Measurements from ENCODE around the gene THOC6. TPM values are rescaled to one million over a fixed set of nuclear protein-coding genes. Genes with fewer than 3 reads are reported as not detected.
A peak's percentile ranks its signal among the peaks of the same experiment; 100 is the strongest.

Gene THOC6
- 43.5 and 48.2 TPM in 2 replicates for total RNA-seq (2014; rRNA removed; shearing (Covaris generic))

- DNase-seq (ENCODE audit: low spot score), result peak; percentile 99
Measured at GRCh38 chr16:3023669-3024478, at the start of gene THOC6, which contains the start of gene HCFC1R1. TSS of gene THOC6 (plus strand) at chr16:3024035. CDS start at chr16:3024327, 292 bp downstream. TSS of gene HCFC1R1 (minus strand) at chr16:3023942. CDS start at chr16:3023941, 1 bp downstream.

DNA sequence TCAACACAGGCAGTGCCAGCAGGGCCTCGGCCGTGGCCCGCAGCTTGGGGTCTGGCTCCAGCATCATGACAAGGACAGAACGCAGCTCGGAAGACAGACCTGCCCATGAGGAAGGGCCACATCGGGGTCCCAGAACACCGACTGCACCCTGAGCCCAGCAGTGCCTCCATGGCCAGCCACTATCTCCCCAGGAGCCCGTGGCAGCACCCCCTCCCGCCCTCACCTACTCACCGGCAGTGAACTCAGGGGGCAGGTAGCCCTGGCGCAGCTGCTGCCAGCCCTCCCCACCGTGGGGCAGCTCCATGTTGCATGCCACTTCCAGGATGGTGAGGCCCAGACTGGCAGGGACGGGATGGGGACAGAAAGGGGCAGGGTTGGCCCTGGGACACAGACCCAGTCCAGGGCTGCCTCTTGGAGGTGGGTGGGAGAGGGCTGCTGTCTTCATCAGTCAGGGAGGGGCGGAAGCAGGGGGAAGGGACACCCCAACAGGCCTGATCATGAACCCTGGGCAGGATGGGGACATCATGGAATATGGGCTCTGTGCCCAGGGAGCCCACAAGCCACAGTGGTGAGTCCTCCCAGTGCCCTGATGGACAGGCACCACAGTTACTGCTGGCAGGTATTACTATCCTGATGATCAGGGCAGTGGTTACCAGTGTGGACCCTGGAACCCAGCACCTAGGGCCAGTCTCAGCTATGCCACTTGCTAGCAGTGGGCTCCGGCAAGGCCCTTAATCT lies 49.3 kb upstream of the THOC6 start:
- DNase-seq (ENCODE audit: low spot score), result no peak

- DNase-seq (ENCODE audit: low spot score), result no peak
Measured at GRCh38 chr16:2975161-2975795, 48.6 kb upstream of the THOC6 start.

DNA sequence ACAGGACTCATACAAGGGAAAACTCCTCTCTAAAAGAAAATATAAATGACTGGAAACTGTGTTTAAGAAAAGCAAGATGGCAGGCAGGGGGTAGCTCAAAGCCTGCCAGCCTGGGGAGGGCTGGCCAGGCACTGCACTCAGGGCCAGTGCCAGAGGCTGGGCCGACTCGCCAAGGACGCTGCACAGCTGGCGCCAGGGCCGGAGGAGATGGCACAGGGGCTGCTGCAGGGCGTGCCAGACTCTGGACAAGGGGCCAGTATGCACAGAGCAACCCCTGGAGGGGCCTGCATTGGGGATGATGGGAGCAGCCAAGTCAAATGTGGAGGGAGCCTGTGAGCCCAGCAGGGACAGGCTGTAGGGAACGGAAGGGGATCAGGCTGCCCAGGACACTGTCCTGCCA lies 47.6 kb upstream of the THOC6 start:
- no peak for DNase-seq (ENCODE audit: low spot score)

DNA sequence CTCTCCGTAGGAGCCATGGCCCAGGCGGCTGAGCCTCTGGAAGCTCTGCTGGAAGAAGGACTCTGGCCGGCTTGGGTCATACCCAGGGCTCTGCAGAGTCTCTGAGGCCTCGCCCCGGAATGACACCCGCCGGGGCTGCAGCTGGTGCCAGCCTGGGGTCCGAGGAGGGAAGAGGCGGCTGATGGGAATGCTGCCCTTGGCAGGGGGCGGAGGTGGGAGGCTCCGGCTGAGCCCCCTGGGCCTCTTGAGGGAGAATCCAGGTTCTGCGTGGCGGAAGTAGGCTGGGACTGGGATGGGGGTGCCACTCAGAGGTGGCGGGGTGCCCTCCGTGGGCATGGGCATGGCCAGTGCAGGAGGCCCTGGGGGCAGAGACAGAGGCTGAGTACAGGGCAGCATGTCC lies 47.2 kb upstream of the THOC6 start:
- no peak for DNase-seq (ENCODE audit: low spot score)

DNA sequence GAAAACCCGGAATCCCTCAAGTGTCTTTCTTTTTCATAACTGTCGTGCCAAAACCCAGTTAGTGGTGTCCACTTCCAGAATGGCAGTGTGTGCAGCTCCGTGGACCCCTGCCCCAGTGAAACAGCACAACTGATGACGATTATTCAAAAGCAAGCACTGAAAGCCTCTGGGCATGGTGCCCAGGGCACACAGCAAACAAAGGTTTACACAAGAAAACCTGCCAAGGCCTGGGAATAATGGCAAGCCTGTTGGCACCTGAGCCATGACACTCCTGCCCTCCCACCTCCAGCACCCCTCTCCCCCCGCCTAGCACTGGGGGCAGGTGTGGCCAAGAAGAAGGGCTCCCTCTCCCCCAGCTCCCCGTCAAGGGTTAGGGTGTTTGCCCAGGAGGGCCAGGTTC lies 46.4 kb upstream of the THOC6 start:
- no peak for DNase-seq (ENCODE audit: low spot score)

DNA sequence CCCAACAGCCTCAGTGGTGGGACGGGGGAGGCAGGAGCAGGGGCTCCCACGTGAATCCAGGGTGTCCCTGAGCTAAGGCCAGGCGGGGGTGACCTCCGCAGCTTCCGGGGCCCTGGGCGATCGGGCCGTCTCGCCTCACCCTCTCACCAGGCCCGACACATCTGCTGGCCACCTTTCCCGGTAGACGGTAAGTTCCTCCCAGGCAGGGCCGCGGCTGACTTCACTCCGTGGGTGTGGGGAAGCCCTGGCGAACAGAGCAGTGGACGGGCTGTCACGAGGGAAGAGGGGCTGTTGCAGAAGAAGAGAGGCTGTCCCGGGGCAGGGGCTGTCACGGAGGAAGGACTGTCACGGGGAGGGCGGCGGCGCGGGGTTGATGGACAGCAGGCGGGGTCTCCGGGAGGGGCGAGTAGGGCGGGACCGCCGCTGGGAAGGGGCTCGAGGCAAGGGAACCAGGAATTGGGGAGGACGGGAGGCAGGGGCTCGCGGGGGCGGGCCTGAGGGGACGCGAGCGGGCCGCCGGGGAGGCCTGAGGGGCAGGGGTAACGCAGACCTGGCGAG lies 44.1 kb upstream of the THOC6 start:
- DNase-seq (ENCODE audit: low spot score), result no peak

DNA sequence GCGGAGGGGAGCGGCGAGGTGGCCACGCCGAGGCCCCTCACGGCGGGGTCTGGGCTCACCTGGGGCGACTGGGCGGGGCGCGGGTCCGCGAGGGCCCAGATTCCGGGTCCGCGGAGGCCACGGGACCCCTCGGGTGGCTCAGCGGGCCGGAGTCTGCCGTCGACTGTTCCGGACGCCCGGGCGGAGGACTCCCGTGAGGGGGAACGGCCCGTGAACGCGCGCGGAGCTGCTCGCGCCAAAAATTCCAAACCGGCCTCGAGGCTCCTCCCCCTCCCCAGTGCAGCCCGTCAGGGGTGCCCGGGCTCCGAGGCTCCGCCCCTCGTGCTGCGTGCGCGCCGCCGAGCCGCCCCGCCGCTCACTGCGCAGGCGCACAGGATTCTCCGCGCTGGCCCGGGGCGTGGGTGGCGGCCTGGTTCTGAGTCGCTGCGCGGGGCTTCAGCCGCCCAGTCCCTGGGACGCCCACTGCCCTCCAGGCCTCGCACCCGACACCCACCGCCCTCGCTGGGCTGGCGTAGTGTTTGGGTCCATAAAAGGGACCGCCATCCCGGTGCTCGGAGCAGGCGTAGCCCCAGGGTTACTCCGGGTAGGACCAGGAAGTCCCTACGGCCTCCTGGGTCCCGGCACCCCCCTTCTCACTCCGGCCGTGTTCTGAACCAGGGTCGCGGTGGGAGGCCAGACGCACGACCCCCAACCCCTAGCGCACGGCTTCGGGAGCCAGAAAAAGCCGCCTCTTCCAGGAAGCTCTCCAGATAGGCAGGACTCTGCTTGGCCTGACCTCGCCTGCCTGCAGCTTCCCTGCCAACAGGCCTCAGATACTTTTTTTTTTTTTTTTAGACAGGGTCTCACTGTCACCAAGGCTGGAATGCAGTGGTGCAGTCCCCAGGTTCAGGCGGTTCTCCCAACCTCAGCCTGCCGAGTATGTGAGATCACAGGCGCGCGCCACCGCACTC lies 43.3 kb upstream of the THOC6 start, which contains the start of gene PKMYT1:
Gene PKMYT1 (minus strand): TSS at position 220 of the 950 bp plus-strand sequence. CDS start 789 bp downstream, outside the sequence.
- DNase-seq (ENCODE audit: low spot score), result peak; percentile 75

DNA sequence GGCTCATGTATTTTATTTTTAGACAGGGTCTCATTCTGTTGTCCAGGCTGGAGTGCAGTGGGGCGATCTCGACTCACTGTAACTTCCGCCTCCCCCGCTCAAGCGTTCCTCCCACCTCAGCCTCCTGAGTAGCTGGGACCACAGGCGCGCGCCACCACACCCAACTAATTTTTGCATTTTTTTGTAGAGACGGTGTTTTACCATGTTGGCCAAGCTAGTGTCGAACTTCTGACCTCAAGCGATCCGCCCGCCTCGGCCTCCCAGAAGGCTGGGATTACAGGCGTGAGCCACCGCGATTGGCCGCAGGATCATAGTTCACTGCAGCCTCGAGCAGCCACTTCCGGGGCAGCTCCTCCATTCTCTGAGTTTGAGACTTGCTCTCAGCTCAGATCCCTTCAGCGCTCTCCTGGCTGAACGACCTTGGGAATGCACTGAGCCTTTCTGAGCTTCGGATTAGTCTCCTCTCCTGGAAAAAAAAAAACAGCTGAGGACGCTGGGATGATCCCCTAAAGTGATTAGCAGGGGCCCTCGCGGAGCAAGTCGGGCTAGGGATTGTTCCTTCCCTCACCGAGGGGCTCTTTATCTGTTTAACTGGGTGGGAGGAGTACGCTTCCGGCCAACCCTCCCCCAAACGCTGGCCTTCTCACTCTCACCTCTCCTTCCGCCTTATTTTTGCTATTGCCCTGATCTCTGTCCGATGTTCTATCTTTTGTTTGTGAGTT lies 42.5 kb upstream of the THOC6 start:
- DNase-seq (ENCODE audit: low spot score), result no peak

GRCh38 chr16:2981899-2982250 lies 42.0 kb upstream of the THOC6 start:
- DNase-seq (ENCODE audit: low spot score), result no peak

DNA sequence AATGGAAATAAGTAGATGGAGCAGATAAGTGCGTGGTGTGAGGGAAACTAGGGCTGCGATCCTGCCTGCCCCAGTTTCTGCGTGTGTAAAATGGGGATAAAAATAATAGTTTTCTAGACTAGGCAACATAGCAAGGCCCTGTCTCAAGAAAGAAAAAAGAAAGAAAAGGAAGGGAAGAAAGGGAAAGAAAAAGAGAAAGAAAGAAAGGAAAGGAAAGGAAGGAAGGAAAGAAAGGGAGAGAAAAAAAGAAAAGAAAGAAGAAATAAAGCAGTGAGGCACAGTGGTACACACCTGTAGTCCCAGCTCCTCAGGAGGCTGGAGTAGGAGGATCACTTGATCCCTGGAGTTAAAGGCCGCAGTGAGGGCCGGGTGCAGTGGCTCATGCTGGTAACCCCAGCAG lies 41.4 kb upstream of the THOC6 start:
- no peak for DNase-seq (ENCODE audit: low spot score)

DNA sequence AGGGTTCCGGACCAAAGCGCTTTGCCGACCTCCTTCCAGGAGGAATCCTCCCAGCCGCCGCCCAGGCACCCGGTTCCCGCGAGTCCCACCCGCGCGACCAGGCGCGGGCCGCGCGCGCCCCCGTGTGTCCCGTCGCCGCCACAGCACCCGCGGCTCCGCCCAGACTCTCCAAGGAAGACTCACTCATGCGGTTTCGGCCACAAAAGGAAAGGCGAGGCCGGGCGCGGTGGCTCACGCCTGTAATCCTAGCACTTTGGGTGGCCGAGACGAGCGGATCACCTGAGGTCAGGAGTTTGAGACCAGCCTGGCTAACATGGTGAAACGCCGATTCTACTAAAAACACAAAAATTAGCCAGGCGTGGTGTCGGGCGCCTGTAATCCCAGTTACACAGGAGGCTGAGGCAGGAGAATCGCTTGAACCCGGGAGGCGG lies 40.1 kb upstream of the THOC6 start:
- DNase-seq (ENCODE audit: low spot score), result peak; percentile 77

GRCh38 chr16:2985462-2985861 lies 38.4 kb upstream of the THOC6 start:
- DNase-seq (ENCODE audit: low spot score), result no peak

DNA sequence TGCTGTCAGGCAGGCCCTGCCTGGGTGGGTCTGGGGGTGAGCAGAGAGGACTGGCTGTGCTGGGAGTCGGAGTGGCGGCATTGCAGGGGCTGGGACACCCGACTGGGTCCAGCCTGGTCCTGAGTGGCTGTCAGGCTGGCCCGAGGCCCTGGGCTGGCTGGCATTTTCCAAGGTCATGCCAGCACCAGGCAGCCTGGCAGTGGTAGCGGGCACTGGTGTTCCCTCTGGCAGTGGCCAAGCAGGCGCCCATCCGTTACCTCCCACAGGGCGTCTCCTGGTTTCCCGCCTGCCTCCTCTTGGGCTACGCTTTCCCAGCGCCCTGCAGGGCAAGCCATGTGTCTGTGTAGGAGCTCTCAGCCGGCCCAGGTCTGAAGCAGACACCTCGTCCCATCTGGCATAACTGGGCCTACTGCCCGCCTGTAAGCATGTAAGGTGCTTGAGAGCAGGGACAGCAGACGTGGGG lies 37.9 kb upstream of the THOC6 start:
- no peak for DNase-seq (ENCODE audit: low spot score)

- DNase-seq (ENCODE audit: low spot score), result no peak
Measured at GRCh38 chr16:2986623-2987188, 37.1 kb upstream of the THOC6 start.

DNA sequence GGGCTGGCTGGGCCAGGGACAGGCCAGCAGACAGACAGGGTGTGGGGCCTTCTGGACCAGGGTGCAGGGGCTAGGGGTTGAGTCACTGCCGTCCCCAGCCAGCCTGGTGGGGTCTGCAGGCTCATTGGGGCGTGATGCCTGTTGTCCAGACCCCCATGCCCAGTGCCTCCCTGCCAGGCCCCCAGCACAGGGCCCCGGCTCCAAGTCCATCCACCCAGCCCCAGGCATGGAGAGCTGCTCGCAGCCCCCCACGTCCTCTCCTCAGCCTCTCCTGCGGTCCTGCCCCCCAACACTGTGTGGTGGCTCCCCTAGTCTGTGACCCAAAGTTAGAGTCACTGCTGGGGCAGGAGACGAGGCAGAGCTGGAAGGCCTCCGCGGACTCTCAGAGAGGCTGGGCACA lies 36.5 kb upstream of the THOC6 start:
- no peak for DNase-seq (ENCODE audit: low spot score)

GRCh38 chr16:2987833-2988232 lies 36.0 kb upstream of the THOC6 start:
- DNase-seq (ENCODE audit: low spot score), result no peak

GRCh38 chr16:2988590-2989099 lies 35.2 kb upstream of the THOC6 start:
- no peak for DNase-seq (ENCODE audit: low spot score)

GRCh38 chr16:2990891-2991290 lies 32.9 kb upstream of the THOC6 start:
- DNase-seq (ENCODE audit: low spot score), result no peak

Measured in H4 (cell line).